GM23248 (cell line): ENCODE data around the gene ALDH1L2.

Experiments used
- EZH2 ChIP-seq: fragments of 200-600 bp; sonication (generic); IDR thresholded peaks from 2 replicates; pipeline ENCODE4 v1.6.1; 2018; ENCODE audit warnings: antibody characterized with exemption, mild to moderate bottlenecking; ENCODE audit not compliant: insufficient read depth, poor library complexity, severe bottlenecking
- EZH2phosphoT487 ChIP-seq: fragments of 200-600 bp; sonication (generic); IDR thresholded peaks from 2 replicates; pipeline ENCODE4 v1.6.1; 2018; ENCODE audit warnings: antibody characterized with exemption, moderate library complexity, mild to moderate bottlenecking, low read depth; ENCODE audit not compliant: insufficient read depth

GRCh38 chr12:105102673-105103072, 18.4 kb upstream of the ALDH1L2 start:
- no peak for TF ChIP-seq EZH2
- no peak for TF ChIP-seq EZH2phosphoT487
